ENCODE data around the gene ARL1. TPM values are rescaled to one million over a fixed set of nuclear protein-coding genes. Genes with fewer than 3 reads are reported as not detected.

The ARL1 gene
- total RNA-seq, 1 donor from 2014 or later: 100 TPM

GRCh38 chr12:101343893-101344292 is 63.7 kb downstream of the ARL1 start:
- Histone ChIP-seq H3K79me2 (ENCODE audit: insufficient read depth, low read length) (no peaks in the 10 kb centered on the region), H3K9me3 (ENCODE audit: insufficient read depth, low read depth, low read length) (no peaks in the 10 kb centered on the region), H4K20me1 (ENCODE audit: insufficient read depth, low read length) (no peaks in the 10 kb centered on the region), H3K9ac (ENCODE audit: low read length) (no peak overlapping the region), H3K36me3 (ENCODE audit: insufficient read depth, low read length) (peaks cover 44% of the 10 kb centered on the region), H3K27ac (ENCODE audit: low read depth, low read length) (no peak overlapping the region), H3K27me3 (ENCODE audit: insufficient read depth, low read length) (no peaks in the 10 kb centered on the region), H3K4me2 (ENCODE audit: low read length) (no peak overlapping the region), H3K4me3 (ENCODE audit: insufficient read depth, low read depth, low read length) (no peak overlapping the region), H2AFZ (ENCODE audit: low read depth, low read length) (no peak overlapping the region), H3K4me1 (ENCODE audit: insufficient read depth, low read length) (no peaks in the 10 kb centered on the region)
- TF ChIP-seq EZH2 (IDR thresholded peaks at IDR 0.05; ENCODE audit: insufficient read depth, low read length) (no peak), CTCF (IDR thresholded peaks at IDR 0.05; ENCODE audit: insufficient read depth, low read depth, low read length) (no peak)
- FAIRE-seq: no peak
- Mint-ChIP-seq H3K27me3 (ENCODE audit: low read depth, unreplicated experiment) (no peaks in the 10 kb centered on the region), H3K27ac (ENCODE audit: unreplicated experiment) (no peak overlapping the region), H3K9me3 (ENCODE audit: unreplicated experiment) (peaks cover 3% of the 10 kb centered on the region), H3K4me3 (ENCODE audit: unreplicated experiment) (no peak overlapping the region), H3K36me3 (ENCODE audit: low read depth, unreplicated experiment) (peaks cover 13% of the 10 kb centered on the region), H3K4me1 (ENCODE audit: low read depth, unreplicated experiment) (peaks cover 3% of the 10 kb centered on the region)
- DNase-seq (ENCODE audit: low read depth): peak; percentile 13

Other genes with a start within 250 kb of the ARL1 start
- gene SLC5A8, start 197.5 kb downstream of the ARL1 start, total RNA-seq: not detected in 2 replicates
- 14.7 and 19.3 TPM in 2 replicates for gene UTP20, start 127.7 kb downstream of the ARL1 start, total RNA-seq
- not detected in 2 replicates for gene SPIC, start 67.6 kb upstream of the ARL1 start, total RNA-seq
- gene MYBPC1, start 187.2 kb upstream of the ARL1 start, total RNA-seq: 0.31 TPM in 1 of 2 replicates, not detected in the other